HG03045 (cell line): ENCODE measurements around the gene RSBN1.
"Not testable (repeated sequence)": the region's sequence is repeated elsewhere in the genome, so short reads cannot be mapped to it uniquely, and the experiment has no call there.

Source experiments
- ATAC-seq: cut with Tn5 transposase; IDR thresholded peaks from one replicate; pipeline ENCODE4 v1.9.1; 2021; ENCODE audit warnings: mild to moderate bottlenecking, moderate library complexity; ENCODE audit not compliant: unreplicated experiment

The RSBN1 gene

DNA sequence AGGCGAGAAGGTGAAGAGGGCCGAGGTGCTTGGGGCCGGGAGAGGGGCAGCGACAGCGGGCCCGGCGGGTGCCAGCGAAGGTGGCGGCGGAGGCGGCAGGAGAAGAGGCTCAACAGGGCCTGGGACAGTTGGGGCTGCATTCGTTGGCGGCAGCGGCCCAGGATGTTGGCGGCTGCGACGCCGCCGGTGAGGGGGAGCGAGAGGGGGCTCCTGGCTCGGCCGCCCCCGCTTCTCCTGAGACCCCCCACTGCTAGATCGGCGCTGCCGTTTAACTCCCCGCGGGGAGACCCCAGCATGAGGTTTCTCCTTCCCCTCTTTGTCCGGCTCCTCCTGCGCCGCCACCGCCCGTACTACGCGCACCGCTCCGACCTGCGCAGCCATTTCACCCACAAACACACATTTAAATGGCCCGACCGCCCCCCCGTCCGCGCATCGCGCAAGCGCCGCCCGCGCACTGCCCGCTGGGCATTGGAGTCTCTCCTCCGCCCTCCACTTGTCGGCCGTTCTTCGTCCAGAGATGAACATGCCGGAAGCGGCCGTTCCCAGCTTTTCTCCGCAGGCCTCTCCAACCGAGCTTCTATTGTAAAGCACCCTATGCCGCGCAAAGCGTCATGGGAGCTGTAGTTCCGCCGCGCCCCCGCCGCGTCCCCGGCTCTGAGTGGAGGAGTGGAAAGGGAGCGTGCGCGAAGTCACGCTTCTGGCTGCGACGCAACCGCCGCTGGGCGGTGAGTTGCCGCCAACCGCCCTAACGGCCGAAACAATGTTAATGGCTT, at the start of gene RSBN1:
Gene RSBN1, minus strand, starts transcription at position 589 of the 773 bp plus-strand sequence. Its CDS starts 64 bp downstream, at position 525.
- peak; percentile 92 for ATAC-seq

DNA sequence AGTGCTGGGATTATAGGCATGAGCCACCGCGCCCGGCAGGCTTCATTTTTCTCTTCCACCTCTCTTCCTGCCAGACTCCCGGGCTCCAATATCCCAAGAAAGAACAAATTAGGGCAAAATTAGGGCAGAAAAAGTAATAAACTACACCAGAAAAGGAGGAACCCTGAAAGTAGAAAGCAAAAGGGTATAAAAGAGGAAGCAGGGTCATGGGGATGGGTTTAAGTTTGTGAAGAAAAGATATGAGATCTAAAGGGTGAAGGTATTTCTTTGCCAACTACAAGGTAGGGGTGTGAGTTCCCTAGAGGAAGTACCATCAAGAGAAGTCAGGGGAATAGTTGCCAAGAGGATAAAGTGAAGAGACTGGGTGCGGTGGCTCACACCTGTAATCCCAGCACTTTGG, 49.4 kb upstream of the RSBN1 start:
- no peak for ATAC-seq

DNA sequence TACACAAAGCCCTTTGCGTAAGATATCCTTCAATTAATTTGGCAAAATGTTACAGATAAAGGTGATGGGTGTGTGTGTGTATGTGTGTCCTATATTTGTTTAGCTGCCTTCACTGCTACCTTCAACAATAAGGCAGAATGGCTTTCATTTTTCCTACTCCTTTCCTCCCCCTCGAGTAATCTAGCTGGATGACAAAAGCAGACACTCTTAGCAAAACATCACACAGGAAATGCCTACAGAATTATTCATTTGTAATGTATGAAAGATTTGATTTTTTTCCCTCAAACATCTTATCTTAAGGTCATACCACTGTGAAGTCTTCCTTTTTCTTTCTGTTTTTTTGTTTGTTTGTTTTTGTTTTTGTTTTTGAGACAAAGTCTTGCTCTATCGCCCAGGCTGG, 48.6 kb upstream of the RSBN1 start:
- ATAC-seq: no peak

DNA sequence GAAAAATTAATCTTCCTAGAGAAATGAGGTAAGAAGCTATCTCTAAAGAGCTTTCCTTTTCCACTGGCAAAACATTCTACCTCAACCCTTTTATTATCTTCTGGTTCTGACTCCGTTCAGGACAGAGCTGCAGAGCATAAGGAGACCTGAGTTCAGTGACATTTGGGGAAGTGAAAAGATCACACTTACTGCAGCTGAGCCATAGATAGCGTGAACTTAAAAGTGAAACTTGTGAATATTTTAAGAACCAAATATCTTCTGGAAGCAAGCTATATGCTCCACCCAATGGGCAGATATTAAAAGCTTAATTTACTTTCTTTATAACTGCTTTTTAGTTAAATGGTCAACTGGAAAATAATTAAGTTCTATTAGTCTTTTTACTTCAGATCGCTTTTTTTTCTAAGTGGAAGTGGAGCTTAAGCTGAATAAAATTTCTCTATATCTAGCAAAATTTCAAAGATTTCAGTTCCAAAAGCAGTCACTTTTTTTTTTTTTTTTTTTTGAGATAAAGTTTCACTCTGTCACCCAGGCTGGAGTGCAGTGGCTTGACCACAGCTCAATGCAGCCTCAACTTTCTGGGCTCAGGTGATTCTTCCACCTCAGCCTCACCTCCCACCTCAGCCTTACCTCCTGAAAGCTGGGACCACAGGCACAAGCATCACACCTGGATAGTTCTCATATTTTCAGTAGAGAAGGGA, 47.4 kb upstream of the RSBN1 start:
- peak; percentile 83 for ATAC-seq

DNA sequence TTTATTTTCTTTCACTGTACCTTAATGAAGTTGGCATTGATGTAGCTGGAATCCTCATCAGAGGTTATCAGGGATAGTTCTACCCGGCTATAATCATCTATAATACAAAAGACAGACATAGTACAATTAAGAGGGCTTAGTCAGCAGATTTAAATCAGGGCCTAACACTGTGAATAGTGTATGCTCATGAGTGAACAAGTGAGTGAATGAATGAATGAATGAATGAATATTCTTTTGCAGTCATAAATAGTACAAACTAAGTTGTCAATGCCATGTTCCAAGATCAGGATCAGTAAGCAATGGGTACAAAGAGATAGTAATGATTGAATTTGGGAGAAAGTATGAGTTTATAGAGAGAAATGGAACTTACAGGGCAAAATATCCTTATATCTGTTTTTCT, 46.7 kb upstream of the RSBN1 start:
- no peak for ATAC-seq

DNA sequence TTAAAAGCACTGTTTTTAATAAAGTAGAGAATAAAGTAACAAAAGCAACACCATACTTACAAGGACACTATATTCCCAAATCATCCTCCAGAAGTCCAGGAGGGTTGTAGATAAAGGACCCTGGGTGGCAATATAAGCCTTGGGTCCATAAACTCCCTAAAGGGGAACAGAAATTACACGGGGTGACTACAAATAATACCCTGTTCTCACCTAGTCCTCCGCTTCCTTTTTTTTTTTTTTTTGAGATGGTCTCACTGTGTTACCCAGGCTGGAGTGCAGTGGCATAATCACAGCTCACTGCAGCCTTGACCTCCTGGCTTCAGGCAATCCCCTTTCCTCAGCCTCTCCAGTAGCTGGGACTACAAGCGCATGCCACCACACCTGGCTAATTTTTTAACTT, 46.1 kb upstream of the RSBN1 start:
- no peak for ATAC-seq

DNA sequence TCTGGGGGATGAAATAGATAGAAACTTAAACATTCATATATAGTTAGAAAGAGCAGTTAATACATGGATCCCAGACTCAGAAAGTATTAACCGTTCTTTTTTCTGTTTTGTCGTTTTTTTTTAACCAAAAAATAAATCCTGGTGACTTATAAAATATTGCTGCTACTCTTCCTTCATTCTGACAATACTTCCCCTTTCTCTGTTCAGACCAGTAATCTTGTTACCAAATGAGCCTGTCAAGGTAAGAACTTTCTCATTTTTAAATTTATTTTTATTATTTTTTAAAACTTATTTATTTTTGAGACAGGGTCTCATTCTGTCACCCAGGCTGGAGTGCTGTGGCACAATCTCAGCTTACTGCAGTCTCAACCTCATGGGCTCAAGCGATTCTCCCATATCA, 45.5 kb upstream of the RSBN1 start:
- no peak for ATAC-seq

DNA sequence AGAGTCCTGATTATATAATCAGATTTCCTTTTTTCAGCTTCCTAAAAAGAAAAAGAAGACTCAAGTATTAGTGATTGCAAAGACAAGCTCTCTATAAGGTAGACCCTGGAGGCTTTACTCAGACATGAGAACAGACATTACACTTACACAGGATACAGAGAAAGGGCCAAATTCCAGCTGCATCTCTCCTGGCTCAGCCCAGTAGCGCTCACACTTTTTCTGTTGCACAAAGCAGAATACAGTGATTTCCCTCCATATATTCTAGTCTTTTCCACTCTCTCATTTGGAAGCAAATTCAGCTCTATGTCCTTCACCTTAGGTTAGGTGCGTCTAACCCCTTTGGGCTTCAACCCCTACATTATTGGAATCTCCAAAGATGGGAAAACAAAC, 44.1 kb upstream of the RSBN1 start:
- ATAC-seq: no peak

DNA sequence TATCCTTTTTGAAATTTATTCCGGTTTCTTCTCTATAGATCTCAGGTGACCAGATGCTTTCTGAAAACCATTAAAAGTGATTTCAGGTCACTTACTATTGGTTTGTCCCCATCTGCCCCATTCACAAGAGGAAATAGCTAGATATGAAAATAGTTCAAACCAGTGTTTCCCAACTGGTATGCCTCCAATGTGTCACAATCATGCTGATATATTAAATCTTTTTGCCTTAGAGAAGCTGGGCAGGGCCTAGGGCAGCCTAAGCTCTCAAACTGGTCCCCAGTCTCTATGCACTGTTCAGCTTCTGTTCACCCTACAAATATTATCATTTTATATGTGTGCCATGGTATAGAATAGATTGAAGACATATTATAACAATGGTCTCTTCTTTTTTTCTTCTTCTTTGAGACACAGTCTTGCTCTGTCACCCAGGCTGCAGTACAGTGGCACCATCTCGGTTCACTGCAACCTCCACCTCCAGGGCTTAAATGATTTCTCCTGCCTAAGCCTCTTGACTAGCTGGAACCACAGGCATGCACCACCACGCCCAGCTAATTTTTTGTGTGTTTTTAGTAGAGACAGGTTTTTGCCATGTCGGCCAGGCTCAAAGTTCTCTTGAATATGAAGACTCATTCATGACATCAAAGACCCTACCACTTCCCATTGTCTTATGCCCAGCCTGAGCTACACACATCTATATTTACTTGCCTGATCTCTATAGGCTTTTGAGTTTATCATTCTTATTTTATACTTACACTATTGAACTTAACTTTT, 43.5 kb upstream of the RSBN1 start:
- no peak for ATAC-seq

DNA sequence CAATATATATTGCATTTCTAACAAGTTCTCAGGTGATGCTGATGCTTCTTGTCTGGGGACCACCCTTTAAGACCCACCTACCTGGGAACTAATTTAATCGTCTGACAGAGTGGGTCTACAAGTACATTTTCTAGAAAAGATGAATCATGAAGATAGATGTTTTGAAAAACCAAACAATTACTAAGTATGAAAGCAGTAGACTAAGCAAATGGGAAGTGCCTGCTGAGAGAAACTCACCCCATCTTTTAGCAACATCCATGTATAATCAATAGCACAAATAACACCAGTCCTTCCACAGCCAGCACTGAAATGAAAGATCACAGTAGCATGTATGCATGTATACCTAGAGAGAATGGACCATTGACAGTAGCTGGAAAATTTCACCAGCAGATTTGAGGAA, 42.0 kb upstream of the RSBN1 start:
- no peak for ATAC-seq

DNA sequence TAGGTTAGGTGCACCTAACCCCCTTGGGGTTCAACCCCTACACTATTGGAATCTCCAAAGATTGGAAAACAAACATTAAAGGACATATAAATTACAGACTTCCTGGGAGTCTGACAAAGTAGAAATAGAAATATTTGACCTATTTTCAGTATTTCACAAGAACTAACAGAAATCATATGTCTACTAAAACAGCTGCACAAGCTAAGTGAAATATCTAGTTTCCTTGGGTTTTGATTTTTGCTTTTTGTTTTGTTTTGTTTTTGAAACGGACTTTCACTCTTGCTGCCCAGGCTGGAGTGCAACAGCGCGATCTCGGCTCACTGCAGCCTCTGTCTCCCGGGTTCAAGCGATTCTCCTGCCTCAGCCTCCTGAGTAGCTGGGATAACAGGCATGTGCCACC, 40.4 kb upstream of the RSBN1 start:
- not testable (repeated sequence) for ATAC-seq

DNA sequence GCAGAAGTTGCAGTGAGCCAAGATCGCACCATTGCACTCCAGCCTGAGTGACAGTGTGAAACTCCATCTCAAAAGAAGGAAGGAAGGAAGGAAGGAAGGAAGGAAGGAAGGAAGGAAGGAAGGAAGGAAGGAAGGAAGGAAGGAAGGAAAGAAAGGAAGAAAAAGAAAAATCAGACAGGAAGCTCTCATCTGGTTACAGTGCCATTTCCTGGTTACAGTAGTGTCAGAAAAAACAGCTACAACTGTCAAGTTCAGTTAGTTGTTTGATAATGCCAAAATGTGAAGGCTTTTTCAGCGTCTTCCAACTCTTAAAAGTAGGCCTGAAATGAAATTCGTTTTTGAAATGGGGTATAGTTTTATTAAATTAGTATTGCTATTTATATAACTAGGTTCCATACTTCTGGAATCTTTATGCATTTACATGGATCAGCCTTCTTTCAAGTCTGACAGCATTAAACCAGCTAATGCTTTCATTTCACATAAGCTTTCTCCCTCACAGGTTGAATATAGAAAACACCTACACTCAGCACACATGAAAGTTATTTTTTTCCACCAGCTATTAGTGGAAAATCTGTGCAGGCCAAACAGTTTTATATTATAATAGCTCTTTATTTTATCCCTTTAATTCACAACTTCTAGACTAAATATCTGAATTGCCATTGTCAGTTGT, 38.0 kb upstream of the RSBN1 start:
- no peak for ATAC-seq

DNA sequence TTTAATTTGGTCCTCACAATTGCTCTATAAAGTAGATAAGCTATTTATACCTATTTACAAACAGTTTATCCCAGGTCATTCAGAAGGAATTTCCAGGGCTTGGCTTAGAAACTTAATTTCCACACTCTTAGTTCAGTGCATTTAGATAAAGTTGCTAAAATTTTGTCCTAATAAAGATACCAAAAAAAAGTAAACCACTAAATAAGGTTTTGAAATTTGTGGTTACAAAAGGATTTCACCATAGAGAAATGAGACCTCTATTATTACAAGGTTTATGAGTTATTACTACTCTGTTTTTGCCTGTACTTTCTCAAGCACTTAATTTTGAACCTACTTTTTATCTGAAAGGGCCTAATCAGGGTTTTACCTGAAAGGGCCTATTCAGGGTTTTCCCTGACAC, 36.8 kb upstream of the RSBN1 start:
- no peak for ATAC-seq

DNA sequence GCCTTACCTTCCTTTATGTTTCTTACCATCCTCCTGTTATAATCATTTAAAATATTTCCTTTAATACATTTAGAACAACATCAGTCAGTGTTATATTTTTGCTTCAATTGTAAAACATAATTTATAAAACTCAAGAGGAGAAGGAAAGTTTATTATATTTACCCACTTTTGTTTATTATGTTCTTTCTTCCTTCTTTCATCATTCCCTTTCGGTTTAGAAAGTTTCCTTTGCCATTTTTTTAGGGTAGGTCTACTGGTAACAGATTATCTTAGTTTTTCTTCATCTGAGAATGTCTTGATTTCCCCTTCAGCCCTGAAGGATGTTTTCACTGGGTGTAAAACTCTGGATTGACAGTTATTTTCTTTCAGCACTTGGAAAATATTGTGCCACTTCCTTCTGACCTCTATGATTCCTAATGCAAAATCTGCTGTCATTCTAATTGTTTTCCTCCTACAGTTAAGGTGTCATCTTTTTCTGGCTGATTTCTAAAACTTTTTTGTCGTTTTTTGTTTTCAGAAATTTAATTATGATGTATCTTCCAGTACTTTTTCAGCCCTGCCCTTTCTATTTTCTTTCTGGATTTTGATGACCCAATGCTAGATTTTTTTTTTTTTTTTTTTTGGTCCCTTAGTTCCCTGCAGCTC, 34.2 kb upstream of the RSBN1 start:
- ATAC-seq: no peak

DNA sequence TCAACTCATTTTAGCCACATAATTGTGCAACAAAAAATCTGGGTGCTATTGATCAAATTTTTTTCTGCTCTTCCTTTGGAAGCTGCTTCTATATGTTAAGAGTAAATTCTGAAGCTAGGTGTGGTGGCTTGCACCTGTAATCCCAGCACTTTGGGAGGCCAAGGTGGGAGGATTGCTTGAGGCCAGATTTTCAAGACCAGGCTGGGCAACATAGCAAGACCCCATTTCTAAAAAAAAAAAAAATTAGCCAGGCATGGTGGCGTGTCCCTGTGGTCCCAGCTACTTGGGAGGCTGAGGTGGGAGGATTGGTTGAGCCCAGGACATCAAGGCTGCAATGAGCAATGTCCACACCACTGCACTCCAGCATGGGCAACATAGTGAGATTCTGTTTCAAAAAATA, 24.3 kb upstream of the RSBN1 start:
- no peak for ATAC-seq

DNA sequence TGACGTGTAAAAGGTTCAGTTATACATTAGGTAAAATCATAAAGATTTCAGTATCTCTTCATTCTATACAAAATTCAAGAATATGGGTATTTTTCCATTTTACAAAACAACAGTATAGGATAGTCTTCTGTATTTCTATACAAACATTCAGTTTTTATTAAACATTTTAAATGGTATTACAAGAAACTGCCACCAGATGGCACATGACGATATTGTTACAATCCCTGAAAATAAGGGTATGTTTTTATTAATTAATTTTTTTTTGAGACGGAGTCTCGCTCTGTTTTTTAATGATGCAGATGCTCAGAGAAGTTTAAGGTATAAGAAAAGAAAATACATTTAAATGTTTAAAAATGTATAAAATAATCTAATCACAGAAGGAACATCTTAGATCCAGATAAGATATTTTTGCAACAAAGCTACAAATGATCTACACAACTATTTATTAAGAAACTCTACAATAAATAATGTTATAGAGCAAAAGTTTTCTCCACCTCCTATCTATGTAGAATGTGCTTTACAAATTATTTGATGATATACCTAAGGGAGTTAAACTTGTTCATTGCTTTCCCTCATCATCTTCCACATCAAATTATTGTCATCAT, 23.5 kb upstream of the RSBN1 start:
- ATAC-seq: no peak

DNA sequence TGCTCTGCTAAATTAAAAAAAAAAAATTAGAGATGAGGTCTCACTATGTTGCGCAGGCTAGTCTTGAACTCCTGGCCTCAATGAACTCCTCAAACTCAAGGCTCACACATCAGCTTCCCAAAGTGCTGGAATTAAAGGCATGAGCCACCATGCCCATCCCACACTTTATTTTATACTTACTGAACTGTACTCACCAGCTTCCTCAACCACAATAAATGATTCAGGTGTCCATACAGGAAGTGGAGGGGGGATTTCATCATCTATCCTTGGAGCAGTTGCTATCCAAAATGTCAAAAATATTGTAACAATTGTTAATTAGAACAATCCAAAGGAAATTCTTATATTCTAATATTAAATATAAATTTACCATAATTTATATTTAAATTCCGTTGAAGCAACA, 22.4 kb upstream of the RSBN1 start:
- ATAC-seq: no peak

DNA sequence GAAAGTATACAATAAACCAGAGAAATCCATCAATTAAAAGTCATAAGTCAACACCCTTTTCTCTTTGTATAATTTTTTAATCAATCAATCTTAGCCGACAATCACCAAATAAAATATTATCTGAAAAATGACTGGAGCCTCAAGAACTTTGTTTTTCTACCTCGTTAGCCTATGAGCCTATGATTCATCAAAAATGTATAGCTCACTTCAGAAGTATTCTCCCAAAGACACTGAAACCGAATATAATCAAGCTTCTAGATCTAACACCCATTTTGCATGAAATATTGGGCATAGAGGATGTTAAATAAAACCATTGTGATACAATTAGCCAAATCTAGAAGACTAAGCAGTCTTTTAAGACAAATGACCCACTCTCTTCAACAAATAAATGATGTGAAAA, 17.8 kb upstream of the RSBN1 start:
- ATAC-seq: no peak

DNA sequence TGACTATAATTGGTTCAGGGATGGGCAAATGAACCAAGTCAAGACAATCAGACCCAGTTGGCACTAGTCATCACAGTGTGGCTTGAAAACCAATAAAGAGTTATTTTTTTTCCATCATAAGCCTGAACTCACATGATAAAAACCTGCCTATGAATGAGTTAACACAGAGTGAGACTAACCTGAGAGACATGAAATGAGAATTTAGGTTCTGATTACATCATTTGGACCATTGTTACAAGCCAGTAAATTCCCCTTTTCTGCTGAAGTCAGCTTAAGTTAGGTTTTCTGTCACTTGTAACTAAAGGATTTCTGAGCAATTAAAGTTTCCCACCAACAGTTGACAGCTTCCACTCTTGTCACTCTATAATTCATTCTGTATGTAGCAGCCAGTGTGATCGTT, 9.6 kb upstream of the RSBN1 start:
- ATAC-seq: no peak

DNA sequence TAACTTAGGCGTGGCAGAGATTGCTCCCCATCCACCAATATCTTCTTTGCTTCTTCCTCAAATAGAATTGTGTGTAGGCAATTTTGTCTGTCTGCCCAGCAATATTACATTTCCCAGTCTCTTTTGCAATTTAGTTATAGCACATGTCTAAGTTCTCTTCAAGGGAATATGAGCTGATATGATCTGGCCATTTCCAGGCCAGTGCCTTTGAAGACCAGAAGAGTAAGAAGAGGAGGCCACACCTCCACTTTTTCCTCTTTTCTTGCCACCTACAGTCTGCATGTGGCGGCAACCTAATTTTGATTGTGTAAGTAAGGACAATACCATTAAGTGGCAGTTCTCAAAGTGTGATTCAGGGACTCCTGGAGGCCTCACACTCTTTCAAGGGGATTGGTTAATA, 6.3 kb upstream of the RSBN1 start:
- no peak for ATAC-seq
